ENCODE results near the gene EIF4A2. TPM values are rescaled to one million over a fixed set of nuclear protein-coding genes. Genes with fewer than 3 reads are reported as not detected.

Gene EIF4A2
- total RNA-seq, 6 donors from 2014 or later: 215 to 409 (median 290) TPM

DNA sequence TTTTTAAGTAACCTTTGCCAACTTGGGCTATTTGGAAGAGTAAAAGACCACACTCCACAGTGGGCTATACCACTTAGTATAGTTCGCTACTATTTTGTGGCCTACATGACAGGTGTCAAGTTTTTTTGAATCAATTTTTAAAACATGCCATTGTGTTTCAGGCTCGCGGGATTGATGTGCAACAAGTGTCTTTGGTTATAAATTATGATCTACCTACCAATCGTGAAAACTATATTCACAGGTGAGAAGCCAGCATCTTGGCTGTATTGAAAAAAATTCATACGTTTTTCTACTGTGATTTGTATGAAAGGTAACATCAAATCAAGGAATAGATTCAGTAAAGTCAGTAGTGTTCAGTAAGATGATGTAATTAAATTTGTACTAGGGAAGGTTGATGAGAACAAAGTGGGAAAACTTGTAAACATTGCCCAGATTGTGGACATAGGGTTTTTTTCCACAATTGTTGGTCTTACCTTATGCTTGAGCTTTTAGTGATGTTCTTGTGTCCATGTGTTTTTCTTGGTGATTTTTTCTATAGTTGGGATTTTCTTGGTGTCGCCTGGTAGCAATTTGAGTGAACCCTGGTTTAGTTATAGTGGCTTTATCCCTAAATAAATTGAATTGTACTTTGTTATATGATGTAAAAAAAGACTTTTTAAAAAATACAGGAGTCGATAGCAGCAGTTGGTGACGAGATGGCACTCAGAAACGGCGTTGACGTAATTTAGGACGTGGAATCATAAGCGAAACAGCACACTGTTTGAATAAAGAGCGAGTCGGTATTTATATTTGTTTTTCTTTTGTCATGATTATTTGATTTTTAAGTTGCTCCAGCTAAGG is 4.5 kb downstream of the EIF4A2 start:
- no peak for TF ChIP-seq CTCF (IDR thresholded peaks at IDR 0.05)
- TF ChIP-seq POLR2AphosphoS5 (IDR thresholded peaks at IDR 0.05): no peak
- TF ChIP-seq EP300 (IDR thresholded peaks at IDR 0.05): no peak
- TF ChIP-seq POLR2A (IDR thresholded peaks at IDR 0.05): no peak
- H3K4me1 ChIP-seq: peaks cover 32 to 49% (median 40%) of the 10 kb centered on the region in 4 donors
- peak overlapping the region in 1 of 4 donors; percentile 85 for H3K4me3 ChIP-seq
- H3K36me3 ChIP-seq: peaks cover 43 to 73% (median 53%) of the 10 kb centered on the region in 4 donors
- no peaks in the 10 kb centered on the region for H3K27me3 ChIP-seq
- WGBS, 2 donors: 83 to 84% methylated on average over 15 of the region's 15 CpGs
- no peaks in the 10 kb centered on the region for H3K9me3 ChIP-seq
- ATAC-seq (ENCODE audit: low FRiP score in 2 of 2) (no peak), DNase-seq (no peak)
- H3K27ac ChIP-seq: no peak overlapping the region

DNA sequence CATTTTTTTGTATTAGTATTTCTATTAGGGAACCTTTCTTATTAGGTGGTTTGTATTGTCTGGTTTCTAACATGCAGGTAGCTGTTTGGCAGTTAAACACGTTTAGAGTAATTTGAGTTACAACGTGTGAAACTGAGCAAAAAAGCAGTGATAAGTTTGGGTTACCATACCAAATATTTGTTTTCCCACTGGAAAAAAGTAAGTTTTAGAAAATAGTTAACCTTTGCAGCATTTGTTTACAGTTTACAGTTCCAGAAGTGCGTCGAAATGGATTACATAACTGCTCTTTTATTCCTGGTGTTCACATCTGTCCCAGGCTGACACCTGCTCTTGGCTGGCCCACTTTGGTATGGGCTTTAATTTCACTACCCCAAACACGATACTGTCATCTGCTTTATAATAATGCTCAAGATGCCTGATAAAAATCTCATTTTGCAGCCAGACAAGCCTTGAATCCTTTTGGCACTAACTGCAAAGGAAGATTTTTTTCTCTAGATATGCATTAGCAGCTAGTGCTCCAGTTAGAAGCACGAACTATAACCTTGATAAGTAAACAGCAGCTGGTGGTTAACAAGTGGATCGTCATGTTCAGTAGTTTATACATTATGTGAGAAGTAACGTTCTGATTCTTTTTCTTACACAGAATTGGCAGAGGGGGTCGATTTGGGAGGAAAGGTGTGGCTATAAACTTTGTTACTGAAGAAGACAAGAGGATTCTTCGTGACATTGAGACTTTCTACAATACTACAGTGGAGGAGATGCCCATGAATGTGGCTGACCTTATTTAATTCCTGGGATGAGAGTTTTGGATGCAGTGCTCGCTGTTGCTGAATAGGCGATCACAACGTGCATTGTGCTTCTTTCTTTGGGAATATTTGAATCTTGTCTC is 5.3 kb downstream of the EIF4A2 start:
- Histone ChIP-seq H3K36me3 (peaks cover 43 to 73% (median 53%) of the 10 kb centered on the region in 4 donors), H3K4me3 (no peak overlapping the region), H3K4me1 (peaks cover 32 to 49% (median 40%) of the 10 kb centered on the region in 4 donors), H3K27ac (no peak overlapping the region), H3K9me3 (no peaks in the 10 kb centered on the region), H3K27me3 (no peaks in the 10 kb centered on the region)
- ATAC-seq (ENCODE audit: low FRiP score in 2 of 2): no peak
- TF ChIP-seq POLR2A (IDR thresholded peaks at IDR 0.05): no peak
- TF ChIP-seq CTCF (IDR thresholded peaks at IDR 0.05): no peak
- no peak for TF ChIP-seq EP300 (IDR thresholded peaks at IDR 0.05)
- TF ChIP-seq POLR2AphosphoS5 (IDR thresholded peaks at IDR 0.05): no peak
- no peak for DNase-seq
- 58 to 69% methylated on average over 13 of the region's 13 CpGs for WGBS, 2 donors

- WGBS, 2 donors: 64 to 66% methylated on average over 4 of the region's 4 CpGs
- Histone ChIP-seq H3K27ac (no peak overlapping the region), H3K4me1 (peaks cover 30 to 43% (median 38%) of the 10 kb centered on the region in 4 donors), H3K27me3 (no peaks in the 10 kb centered on the region), H3K4me3 (no peak overlapping the region), H3K9me3 (no peaks in the 10 kb centered on the region), H3K36me3 (peaks cover 42 to 73% (median 50%) of the 10 kb centered on the region in 4 donors)
- TF ChIP-seq CTCF (IDR thresholded peaks at IDR 0.05): no peak
- no peak for TF ChIP-seq POLR2AphosphoS5 (IDR thresholded peaks at IDR 0.05)
- TF ChIP-seq POLR2A (IDR thresholded peaks at IDR 0.05): no peak
- no peak for TF ChIP-seq EP300 (IDR thresholded peaks at IDR 0.05)
- ATAC-seq (ENCODE audit: low FRiP score in 2 of 2) (no peak), DNase-seq (no peak)
These were observed 6.3 kb downstream of the EIF4A2 start for GRCh38 chr3:186789554-186790260.

- DNase-seq: no peak
- TF ChIP-seq POLR2AphosphoS5 (IDR thresholded peaks at IDR 0.05) (no peak), POLR2A (IDR thresholded peaks at IDR 0.05) (peak in 1 of 4 donors; percentile 31), EP300 (IDR thresholded peaks at IDR 0.05) (no peak)
- ATAC-seq (ENCODE audit: low FRiP score in 2 of 2): peak in 1 of 2 donors; percentile 39
- Histone ChIP-seq H3K4me1 (peaks cover 23 to 36% (median 31%) of the 10 kb centered on the region in 4 donors), H3K27ac (no peak overlapping the region), H3K9me3 (no peaks in the 10 kb centered on the region), H3K4me3 (no peak overlapping the region), H3K36me3 (peaks cover 37 to 66% (median 44%) of the 10 kb centered on the region in 4 donors), H3K27me3 (no peaks in the 10 kb centered on the region)
- WGBS, 2 donors: 79 to 86% methylated on average over 8 of the region's 8 CpGs
These were observed 7.0 kb downstream of the EIF4A2 start for GRCh38 chr3:186790261-186790981.
